HG03025 (cell line): ENCODE data around the gene HNRNPR.
A peak's percentile ranks its signal among the peaks of the same experiment; 100 is the strongest.

Experiments
- ATAC-seq: cut with Tn5 transposase; IDR thresholded peaks from one replicate; pipeline ENCODE4 v1.9.1; 2021; ENCODE audit warnings: mild to moderate bottlenecking, moderate library complexity; ENCODE audit not compliant: unreplicated experiment, low FRiP score

Gene HNRNPR

GRCh38 chr1:23369335-23370013, 25.4 kb upstream of the HNRNPR start, which contains the start of gene ZNF436:
ZNF436 (minus strand) TSS chr1:23369836; CDS start chr1:23368005, 1,831 bp downstream.
- ATAC-seq: no peak

DNA sequence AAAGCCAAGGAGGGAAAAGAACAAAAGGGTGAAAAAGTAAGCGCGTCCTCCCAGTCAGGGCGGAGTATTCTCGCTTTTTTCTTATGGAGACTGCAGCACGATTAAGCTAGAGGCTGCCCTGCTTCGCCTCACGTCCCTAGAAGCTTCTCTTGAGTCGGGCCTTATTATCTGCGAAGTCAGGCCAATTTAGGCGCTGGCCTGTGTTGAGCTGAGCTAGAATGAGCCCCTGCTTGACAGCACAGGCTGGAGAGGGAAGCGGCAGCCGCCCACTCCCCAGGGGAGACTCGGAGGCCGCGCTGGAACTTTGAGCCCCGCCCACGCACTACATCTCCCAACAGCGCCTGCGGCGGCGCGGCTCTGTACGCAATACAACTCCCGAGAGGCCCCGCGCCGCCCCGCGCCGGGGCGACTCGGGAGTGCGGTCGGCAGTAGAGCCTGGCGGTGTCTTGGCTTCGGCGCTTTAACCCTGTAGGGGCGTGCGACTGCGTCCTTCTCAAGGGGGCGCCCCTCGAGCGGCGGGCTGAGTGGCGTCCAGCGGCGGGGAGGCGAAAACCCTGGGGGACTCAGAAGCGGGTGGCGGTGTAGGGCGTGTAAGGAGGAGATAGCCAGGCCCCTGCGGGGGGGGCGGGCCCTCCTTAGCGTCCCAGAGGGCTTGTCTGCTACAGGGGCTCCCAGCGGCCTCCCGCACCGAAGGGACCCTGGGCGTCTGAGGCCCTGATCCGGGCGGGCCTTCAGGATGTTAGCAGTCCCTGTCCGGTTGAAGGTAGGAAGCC, 24.7 kb upstream of the HNRNPR start:
- ATAC-seq: peak; percentile 67

DNA sequence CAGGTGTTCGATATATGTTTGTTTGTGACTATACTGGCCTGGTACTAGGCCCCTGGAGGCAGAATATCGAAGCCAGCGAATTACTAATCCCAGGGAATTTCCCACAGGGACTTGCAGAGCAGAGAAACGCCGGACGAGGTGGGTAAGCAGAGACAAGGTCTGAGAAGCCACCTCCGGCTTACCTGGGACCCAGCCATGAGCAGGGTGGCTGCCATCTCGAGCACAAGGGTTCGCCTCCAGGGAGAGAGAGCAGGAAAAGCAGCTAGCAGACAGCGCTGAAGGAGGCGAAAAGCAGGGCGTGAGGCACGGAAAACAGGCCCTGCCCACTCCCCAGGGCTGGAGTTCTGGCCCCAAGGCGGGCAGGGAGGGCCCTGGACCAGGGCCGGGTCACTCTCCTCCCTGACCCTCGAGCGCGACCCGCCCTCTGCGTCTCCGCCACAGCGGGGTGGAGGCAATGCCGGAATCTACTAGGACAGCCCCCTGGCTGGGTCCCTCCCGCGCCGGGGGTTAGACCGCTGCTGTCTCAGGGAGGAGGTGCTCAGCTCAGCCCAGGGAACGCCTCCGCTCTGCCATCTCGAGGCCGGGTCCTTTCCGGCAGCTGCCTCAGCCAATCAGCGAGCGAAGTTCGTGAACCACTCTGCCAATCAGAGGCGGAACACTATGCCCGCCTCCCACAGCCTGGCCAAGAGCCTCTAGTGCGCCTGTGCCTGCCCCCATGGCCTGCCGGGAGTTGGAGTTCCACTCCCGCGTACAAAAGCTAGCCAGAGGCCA, 23.9 kb upstream of the HNRNPR start:
- peak; percentile 90 for ATAC-seq

DNA sequence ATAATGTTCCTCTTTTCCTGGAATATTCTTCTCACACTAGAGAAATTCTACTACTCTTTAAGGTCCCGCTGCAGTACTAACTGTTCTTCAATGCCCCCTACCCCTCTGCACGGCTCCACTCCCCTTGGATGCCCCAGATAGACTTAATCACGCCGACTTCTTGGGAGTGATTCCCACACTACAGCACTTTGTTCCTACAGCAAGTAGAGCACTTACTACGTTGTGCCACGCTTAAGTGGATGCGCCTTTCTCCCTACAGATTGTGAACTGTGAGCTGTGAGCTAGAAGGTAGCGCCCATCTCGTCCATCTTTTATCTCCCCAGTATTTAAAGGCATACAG, 23.3 kb upstream of the HNRNPR start:
- no peak for ATAC-seq

DNA sequence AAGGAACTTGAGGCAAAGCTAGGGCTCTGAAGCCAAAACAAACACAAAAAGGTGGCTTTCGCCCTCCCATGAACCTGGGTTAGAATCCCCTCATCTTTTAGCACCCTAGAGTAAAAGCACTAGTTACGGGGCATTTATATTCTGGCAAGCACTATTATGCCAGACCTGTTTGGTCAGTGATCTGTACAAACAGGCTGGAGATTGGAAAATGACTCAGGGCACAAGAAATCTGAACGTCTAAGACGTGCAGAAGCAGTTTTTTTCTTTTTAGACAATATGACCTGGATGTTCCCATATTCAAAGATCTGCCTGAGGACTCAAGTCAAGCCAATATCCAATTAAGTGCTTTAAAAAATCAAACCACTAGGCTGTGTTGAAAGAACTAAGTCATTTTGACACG, 22.5 kb upstream of the HNRNPR start:
- ATAC-seq: no peak

DNA sequence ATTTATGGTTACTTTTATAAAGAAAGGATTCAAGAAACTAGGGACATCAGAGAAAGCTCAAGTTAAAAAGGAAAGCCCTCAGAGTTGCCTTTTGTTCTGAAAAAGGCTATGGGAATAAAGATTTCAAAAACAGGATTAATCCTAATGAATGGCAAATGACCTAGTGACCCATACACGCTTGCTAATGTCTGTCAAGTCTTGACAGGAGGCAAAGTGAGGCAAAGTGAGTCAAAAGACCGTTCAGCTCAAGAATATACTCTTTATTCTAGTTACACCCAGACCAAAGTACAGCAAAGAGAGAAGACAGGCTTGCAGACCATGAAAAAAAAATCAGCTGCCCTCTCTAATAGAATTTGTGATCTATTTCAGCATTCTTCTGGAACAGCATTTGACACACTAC, 22.1 kb upstream of the HNRNPR start:
- ATAC-seq: no peak

DNA sequence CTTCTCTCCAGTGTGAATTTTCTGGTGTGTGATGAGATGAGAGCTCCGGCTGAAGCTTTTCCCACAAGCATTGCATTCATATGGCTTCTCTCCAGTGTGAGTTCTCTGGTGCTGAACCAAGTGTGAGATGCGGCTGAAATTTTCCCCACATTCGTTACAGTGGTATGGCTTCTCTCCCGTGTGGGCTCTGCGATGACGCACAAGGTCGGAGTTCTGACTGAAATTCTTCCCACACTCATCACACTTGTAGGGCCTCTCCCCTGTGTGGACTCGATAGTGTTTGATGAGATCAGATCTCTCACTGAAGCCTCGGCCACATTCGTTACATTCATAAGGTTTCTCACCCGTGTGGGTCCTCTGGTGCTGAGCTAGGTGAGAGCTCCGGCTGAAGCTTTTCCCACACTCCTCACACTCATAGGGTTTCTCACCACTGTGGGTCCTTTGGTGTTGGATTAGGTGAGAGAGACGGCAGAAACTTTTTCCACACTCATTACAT, 18.2 kb upstream of the HNRNPR start:
- ATAC-seq: no peak

GRCh38 chr1:23358310-23358875, 14.3 kb upstream of the HNRNPR start:
- ATAC-seq: no peak

DNA sequence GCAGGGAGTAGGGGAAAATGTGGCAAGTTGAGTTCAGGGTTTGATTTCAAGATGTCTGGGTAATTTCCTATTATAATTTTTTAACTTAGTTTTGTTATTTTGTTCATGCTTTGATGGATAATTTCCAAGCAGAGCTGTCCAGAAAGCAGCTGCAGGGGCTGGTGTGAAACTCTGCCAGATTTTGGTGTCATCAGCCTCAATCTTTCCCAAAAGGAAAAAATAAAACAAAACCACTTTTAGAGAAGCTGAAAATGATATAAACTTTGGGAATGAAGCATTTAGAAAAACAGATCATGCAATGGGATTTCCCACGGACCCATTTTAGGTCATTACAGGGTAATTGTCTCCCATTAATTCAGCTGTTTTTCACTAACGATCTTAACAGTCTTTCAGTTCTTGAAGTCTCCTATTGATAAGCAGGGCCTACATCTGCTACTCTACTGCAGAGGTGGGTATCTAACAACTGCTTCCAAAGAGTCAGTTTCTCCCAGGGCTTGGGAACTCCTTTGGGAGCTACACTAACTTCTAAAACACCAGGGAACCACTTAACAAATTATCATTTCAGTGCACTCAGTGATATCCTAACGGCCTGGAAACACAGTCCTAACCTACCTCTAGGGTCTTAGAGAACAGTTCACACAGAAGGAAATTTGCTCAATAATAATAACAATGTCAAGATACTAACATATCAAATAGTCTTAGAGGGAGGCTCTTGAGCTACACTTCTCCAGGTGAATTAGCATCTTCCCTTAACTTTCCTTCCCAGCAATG, 13.2 kb upstream of the HNRNPR start:
- ATAC-seq: no peak

DNA sequence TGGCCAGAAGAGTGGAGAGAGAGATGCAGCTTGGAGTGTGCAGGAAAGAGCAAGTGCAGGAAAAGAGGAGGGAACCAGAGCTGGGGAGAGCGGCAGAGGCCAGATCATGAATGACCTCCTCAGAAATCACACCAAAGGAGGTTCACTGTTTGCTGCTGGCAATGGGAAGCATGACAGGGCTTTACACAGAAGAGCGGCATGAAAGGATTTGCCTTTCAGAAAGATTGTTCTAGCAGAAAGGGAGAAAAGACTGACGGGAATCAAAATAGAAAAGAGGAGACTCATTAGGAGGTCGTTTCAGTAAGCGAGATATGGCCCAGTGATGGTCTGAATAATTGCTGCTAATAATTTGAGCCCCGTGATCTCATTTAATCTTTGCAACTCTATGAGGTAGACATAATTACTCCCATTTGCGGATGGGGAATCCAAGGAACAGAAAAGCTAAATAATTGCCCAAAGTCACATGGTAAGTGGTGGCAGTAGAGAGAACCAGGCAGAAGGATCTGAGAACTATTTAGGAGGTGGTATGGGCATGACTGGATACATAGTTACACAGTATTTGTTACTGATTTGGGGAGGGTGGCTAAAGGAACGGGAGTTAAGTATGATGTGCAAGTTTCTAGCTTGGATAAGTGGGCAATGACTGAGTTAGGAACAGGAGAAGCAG, 12.5 kb upstream of the HNRNPR start:
- no peak for ATAC-seq

GRCh38 chr1:23354245-23354644, 10.2 kb upstream of the HNRNPR start:
- ATAC-seq: no peak

GRCh38 chr1:23352096-23352695, 8.1 kb upstream of the HNRNPR start:
- ATAC-seq: no peak

DNA sequence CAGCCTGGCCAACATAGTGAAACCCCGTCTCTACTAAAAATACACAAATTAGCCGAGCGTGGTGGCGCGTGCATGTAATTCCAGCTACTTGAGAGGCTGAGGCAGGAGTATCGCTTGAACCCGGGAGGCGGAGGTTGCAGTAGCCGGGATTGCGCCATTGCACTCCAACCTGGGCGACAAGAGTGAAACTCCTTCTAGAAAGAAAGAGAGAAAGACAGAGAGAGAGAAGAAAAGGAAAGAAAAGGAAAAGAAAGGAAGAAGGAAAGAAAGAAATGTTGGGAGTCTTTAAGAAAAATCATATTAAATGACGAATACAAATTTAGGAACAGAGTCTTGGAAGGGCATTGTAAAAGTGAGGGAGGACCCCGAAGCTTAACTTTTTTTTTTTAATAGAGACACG, 1.8 kb upstream of the HNRNPR start:
- no peak for ATAC-seq

DNA sequence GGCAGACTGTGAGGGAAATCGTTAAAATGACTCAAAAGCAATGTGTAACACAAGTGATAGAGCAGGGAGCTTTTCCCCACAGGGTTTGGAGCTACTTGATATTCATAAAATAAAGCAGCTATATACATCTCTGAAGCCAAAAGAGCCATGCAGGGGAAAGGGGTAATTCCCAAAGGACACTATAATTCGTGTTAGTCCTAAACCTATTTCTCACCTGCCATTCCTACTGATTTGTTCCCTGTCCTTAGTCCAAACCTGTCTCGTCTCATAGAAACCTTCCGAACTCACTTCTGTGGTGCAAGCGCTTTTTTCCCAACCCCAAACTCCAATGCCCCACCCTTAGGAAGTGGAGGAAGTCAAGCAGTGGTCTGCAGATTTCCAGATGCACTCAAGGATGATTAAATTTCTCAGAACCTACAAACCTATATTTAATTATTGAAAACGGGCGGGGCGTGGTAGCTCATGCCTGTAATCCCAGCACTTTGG, 946 bp upstream of the HNRNPR start:
- ATAC-seq: no peak

- peak; percentile 11 for ATAC-seq
Measured at GRCh38 chr1:23343221-23344110, 618 bp downstream of the HNRNPR start.

- ATAC-seq: no peak
Measured at GRCh38 chr1:23341931-23342692, 2.0 kb downstream of the HNRNPR start.

DNA sequence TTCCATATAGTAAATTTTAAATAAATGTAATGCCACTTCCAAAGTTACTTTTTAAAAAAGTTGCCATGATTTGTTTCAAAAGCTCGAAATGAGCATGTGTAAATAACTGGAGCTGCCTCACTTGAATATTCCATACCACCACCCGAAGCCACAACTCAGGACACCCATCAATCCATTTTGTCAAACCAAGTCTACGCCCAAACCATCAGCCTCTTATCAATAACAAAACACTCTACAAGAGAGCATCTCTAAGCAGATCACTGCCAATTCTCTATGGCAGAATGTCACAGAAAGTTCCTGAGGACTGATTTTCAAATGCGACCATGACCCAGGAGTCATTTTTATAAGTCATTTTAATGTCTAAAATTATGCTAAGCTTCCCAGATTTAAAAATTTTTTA, 4.5 kb downstream of the HNRNPR start:
- no peak for ATAC-seq
